ENCODE results near the gene ATG4B.

- no peak for TF ChIP-seq GATA3 (IDR thresholded peaks at IDR 0.05; ENCODE audit: low read depth, low read length)
- TF ChIP-seq GATA2 (IDR thresholded peaks at IDR 0.05; ENCODE audit: low read depth, low read length) = no peak
Observed at GRCh38 chr2:241615522-241616052, 21.9 kb upstream of the ATG4B start.

All from SH-SY5Y (cell line).